Fibroblast of lung (primary cell): ENCODE measurements around the gene CSK. TPM values are rescaled to one million over a fixed set of nuclear protein-coding genes. Genes with fewer than 3 reads are reported as not detected.

Experiments used
- DNase-seq, 2 donors: peaks; one replicate each; pipeline versions ENCODE4 v3.0.0 to v3.0.0-alpha.2; 2010; ENCODE audit warnings: low read depth in 2 of 2
- H2AFZ ChIP-seq: 2 replicates; pipeline ENCODE4 v1.5.1; 2012; ENCODE audit warnings: low read length, control low read depth, inconsistent platforms
- H3K27ac ChIP-seq: 2 replicates; pipeline ENCODE4 v1.5.1; 2011; ENCODE audit warnings: low read length, control low read depth; ENCODE audit not compliant: insufficient read depth
- H3K27me3 ChIP-seq: 2 replicates; pipeline ENCODE4 v1.5.1; 2011; ENCODE audit warnings: mild to moderate bottlenecking, low read length; ENCODE audit not compliant: control insufficient read depth, insufficient read depth
- H3K36me3 ChIP-seq: 2 replicates; pipeline ENCODE4 v1.5.1; 2011; ENCODE audit warnings: low read length; ENCODE audit not compliant: control insufficient read depth, insufficient read depth
- H3K4me1 ChIP-seq: 2 replicates; pipeline ENCODE4 v1.5.1; 2011; ENCODE audit warnings: low read length; ENCODE audit not compliant: control insufficient read depth, insufficient read depth; ENCODE audit errors: extremely low read depth
- H3K4me2 ChIP-seq: 2 replicates; pipeline ENCODE4 v1.5.1; 2011; ENCODE audit warnings: low read length, control low read depth; ENCODE audit not compliant: insufficient read depth; ENCODE audit errors: extremely low read depth
- H3K4me3 ChIP-seq, 4 experiments: fragments of 200-600 bp in 1 of 4; sonication (generic) in 1 of 4; replicated peaks in 1 of 4; 2 replicates each; pipeline ENCODE4 v1.5.1; 2011 to 2016; ENCODE audit warnings: low read length in 4 of 4, low read depth in 3 of 4, mild to moderate bottlenecking in 3 of 4, control low read depth in 2 of 4, inconsistent platforms in 1 of 4, mixed read lengths in 1 of 4; ENCODE audit not compliant: insufficient read depth in 1 of 4; ENCODE audit errors: control extremely low read depth in 1 of 4
- H3K79me2 ChIP-seq: 2 replicates; pipeline ENCODE4 v1.5.1; 2012; ENCODE audit warnings: mild to moderate bottlenecking, low read length, inconsistent platforms; ENCODE audit not compliant: control insufficient read depth, insufficient read depth
- H3K9ac ChIP-seq: 2 replicates; pipeline ENCODE4 v1.5.1; 2011; ENCODE audit warnings: mild to moderate bottlenecking, low read length, control low read depth; ENCODE audit not compliant: insufficient read depth
- H3K9me3 ChIP-seq: 2 replicates; pipeline ENCODE4 v1.5.1; 2012; ENCODE audit warnings: low read depth, low read length; ENCODE audit not compliant: control insufficient read depth, insufficient read depth
- H4K20me1 ChIP-seq: 2 replicates; pipeline ENCODE4 v1.5.1; 2011; ENCODE audit warnings: low read length; ENCODE audit not compliant: control insufficient read depth, insufficient read depth; ENCODE audit errors: extremely low read depth
- CTCF ChIP-seq, 2 donors: IDR thresholded peaks in 1 of 2; conservative IDR thresholded peaks in 1 of 2; 1 replicate in 1 of 2; 2 replicates in 1 of 2; pipeline ENCODE4 v1.5.1; 2011 to 2012; ENCODE audit warnings: low read length in 2 of 2, control low read depth in 1 of 2, inconsistent platforms in 1 of 2, low read depth in 1 of 2, mild to moderate bottlenecking in 1 of 2
- EZH2 ChIP-seq: IDR thresholded peaks from 2 replicates; pipeline ENCODE4 v1.5.1; 2012; ENCODE audit warnings: low read length, control low read depth, mild to moderate bottlenecking; ENCODE audit errors: missing control alignments
- polyA plus RNA-seq, 2 donors: library from polyadenylated mRNA; depleted of rRNA in 1 of 2; stranded (reverse) in 1 of 2; unstranded in 1 of 2; fragments of >200 nt; gene quantifications; 2 replicates each; pipeline ENCODE4 v1.2.1, GENCODE V29; 2011 to 2012; ENCODE audit warnings: missing spikeins in 1 of 2
- total RNA-seq: library from RNA; depleted of rRNA; stranded (reverse); fragments of >200 nt; gene quantifications from 2 replicates; pipeline ENCODE4 v1.2.1, GENCODE V29; 2014

The CSK gene
- total and polyA plus RNA-seq, 2 donors (not counting 1 experiment from before 2014, with no cell fraction given): 21.5 to 22.0 TPM

- DNase-seq: no peak
- no peak overlapping the region for H3K27ac ChIP-seq
- TF ChIP-seq EZH2 (no peak), CTCF (conservative IDR thresholded peaks at IDR 0.05 in 1 of 2, IDR thresholded peaks at IDR 0.05 in 1 of 2; ENCODE audit: low read depth in 1 of 2, low read length in 2 of 2) (no peak)
These were observed 35.5 kb upstream of the CSK start for GRCh38 chr15:74746389-74746788.

GRCh38 chr15:74748322-74748946 is 33.4 kb upstream of the CSK start, which contains the start of gene CYP1A2:
CYP1A2 (plus strand) TSS chr15:74748845; CDS start chr15:74749739, 894 bp downstream.
- Histone ChIP-seq H3K79me2 (no peaks in the 10 kb centered on the region), H4K20me1 (no peaks in the 10 kb centered on the region), H3K4me1 (no peaks in the 10 kb centered on the region), H3K27me3 (peaks cover 8% of the 10 kb centered on the region), H3K9me3 (no peaks in the 10 kb centered on the region), H2AFZ (no peak within 1 kb of the TSS), H3K4me2 (no peak within 1 kb of the TSS), H3K9ac (no peak within 1 kb of the TSS), H3K4me3 (no peak within 1 kb of the TSS), H3K36me3 (no peaks in the 10 kb centered on the region), H3K27ac (no peak within 1 kb of the TSS)
- DNase-seq: no peak
- TF ChIP-seq CTCF (conservative IDR thresholded peaks at IDR 0.05 in 1 of 2, IDR thresholded peaks at IDR 0.05 in 1 of 2; ENCODE audit: low read depth in 1 of 2, low read length in 2 of 2) (no peak), EZH2 (no peak)

More at GRCh38 chr15:74746389-74746788, 35.5 kb upstream of the CSK start:
- Histone ChIP-seq H4K20me1 (no peaks in the 10 kb centered on the region), H3K79me2 (no peaks in the 10 kb centered on the region), H3K9me3 (no peaks in the 10 kb centered on the region), H3K4me3 (no peak overlapping the region), H3K4me2 (no peak overlapping the region), H3K27me3 (peaks cover 5% of the 10 kb centered on the region), H3K36me3 (no peaks in the 10 kb centered on the region), H2AFZ (no peak overlapping the region), H3K9ac (no peak overlapping the region), H3K4me1 (no peaks in the 10 kb centered on the region)

GRCh38 chr15:74749832-74750231 is 32.0 kb upstream of the CSK start:
- H3K9me3 ChIP-seq: no peaks in the 10 kb centered on the region
- H3K79me2 ChIP-seq: no peaks in the 10 kb centered on the region
- H3K4me3 ChIP-seq: no peak overlapping the region
- H4K20me1 ChIP-seq: no peaks in the 10 kb centered on the region
- no peak overlapping the region for H3K4me2 ChIP-seq
- TF ChIP-seq CTCF (conservative IDR thresholded peaks at IDR 0.05 in 1 of 2, IDR thresholded peaks at IDR 0.05 in 1 of 2; ENCODE audit: low read depth in 1 of 2, low read length in 2 of 2): no peak
- no peak for TF ChIP-seq EZH2
- H3K9ac ChIP-seq: no peak overlapping the region
- no peak for DNase-seq
- no peaks in the 10 kb centered on the region for H3K4me1 ChIP-seq
- no peak overlapping the region for H3K27ac ChIP-seq
- H3K36me3 ChIP-seq: no peaks in the 10 kb centered on the region
- peaks cover 8% of the 10 kb centered on the region for H3K27me3 ChIP-seq
- no peak overlapping the region for H2AFZ ChIP-seq
